ENCODE measurements around the gene SELENOI. TPM values are rescaled to one million over a fixed set of nuclear protein-coding genes. Genes with fewer than 3 reads are reported as not detected.

SELENOI gene
- total RNA-seq, 1 donor from 2014 or later = 51.9 TPM

DNA sequence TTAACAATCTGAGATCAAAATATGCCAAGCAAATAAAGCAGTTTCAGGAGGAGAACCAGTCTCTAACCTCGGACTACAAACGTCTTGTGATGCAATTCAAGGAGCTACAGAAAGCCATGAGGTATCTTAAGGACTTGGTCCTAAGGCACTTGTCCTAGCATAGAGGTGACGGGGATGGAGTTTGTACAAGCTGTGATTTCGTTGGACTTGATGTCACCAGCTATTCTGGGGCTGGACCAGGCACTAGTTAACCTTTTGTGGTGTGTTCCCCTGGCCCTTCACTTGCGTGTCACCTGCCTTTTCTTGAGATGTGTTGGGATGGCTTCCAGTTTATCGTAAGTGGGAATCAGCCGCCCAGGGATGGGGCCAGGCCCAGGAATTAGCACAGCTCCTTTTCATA, 98.3 kb downstream of the SELENOI start:
- H3K27ac ChIP-seq (ENCODE audit: low read depth, low read length) = no peak overlapping the region
- no peaks in the 10 kb centered on the region for H3K79me2 ChIP-seq (ENCODE audit: insufficient read depth, low read length)
- H3K4me2 ChIP-seq (ENCODE audit: low read length) = no peak overlapping the region
- H3K4me1 Mint-ChIP-seq (ENCODE audit: low read depth, unreplicated experiment) = peaks cover 4% of the 10 kb centered on the region
- H3K4me3 ChIP-seq (ENCODE audit: insufficient read depth, low read depth, low read length) = no peak overlapping the region
- DNase-seq (ENCODE audit: low read depth) = no peak
- no peaks in the 10 kb centered on the region for H3K36me3 ChIP-seq (ENCODE audit: insufficient read depth, low read length)
- H3K9me3 ChIP-seq (ENCODE audit: insufficient read depth, low read depth, low read length) = no peaks in the 10 kb centered on the region
- H3K36me3 Mint-ChIP-seq (ENCODE audit: low read depth, unreplicated experiment) = no peaks in the 10 kb centered on the region
- H3K4me1 ChIP-seq (ENCODE audit: insufficient read depth, low read length) = no peaks in the 10 kb centered on the region
- peaks cover 11% of the 10 kb centered on the region for H3K27me3 Mint-ChIP-seq (ENCODE audit: low read depth, unreplicated experiment)
- no peaks in the 10 kb centered on the region for H4K20me1 ChIP-seq (ENCODE audit: insufficient read depth, low read length)
- H3K27me3 ChIP-seq (ENCODE audit: insufficient read depth, low read length) = peaks cover 2% of the 10 kb centered on the region
- no peak for FAIRE-seq
- H3K9ac ChIP-seq (ENCODE audit: low read length) = no peak overlapping the region
- no peaks in the 10 kb centered on the region for H3K9me3 Mint-ChIP-seq (ENCODE audit: unreplicated experiment)
- H2AFZ ChIP-seq (ENCODE audit: low read depth, low read length) = no peak overlapping the region
- H3K27ac Mint-ChIP-seq (ENCODE audit: unreplicated experiment) = no peak overlapping the region
- TF ChIP-seq CTCF (IDR thresholded peaks at IDR 0.05; ENCODE audit: insufficient read depth, low read depth, low read length) (no peak), EZH2 (IDR thresholded peaks at IDR 0.05; ENCODE audit: insufficient read depth, low read length) (no peak)
- H3K4me3 Mint-ChIP-seq (ENCODE audit: unreplicated experiment) = no peak overlapping the region

Other genes with a start within 250 kb of the SELENOI start
- gene GAREM2, start 173.1 kb upstream of the SELENOI start, total RNA-seq = 2.2 and 4.2 TPM in 2 replicates
- 132 and 139 TPM in 2 replicates for gene HADHA, start 101.5 kb upstream of the SELENOI start, total RNA-seq
- gene HADHB, start 101.2 kb upstream of the SELENOI start, total RNA-seq = 109 and 116 TPM in 2 replicates
- 0.16 and 0.17 TPM in 2 replicates for gene ADGRF3, start 646 bp downstream of the SELENOI start, total RNA-seq
- 0.27 and 0.41 TPM in 2 replicates for gene DRC1, start 55.8 kb downstream of the SELENOI start, total RNA-seq
- not detected in 2 replicates for gene OTOF, start 132.0 kb downstream of the SELENOI start, total RNA-seq